Esophagus muscularis mucosa (tissue), 4 donors: ENCODE results near the gene CRACR2B.

Experiments
- CTCF ChIP-seq, 3 experiments: fragments of 200-600 bp in 2 of 3; fragments of 450-650 bp in 1 of 3; sonication (generic) in 2 of 3; IDR thresholded peaks; one replicate each; pipeline ENCODE4 v1.5.1; 2017 to 2019; ENCODE audit warnings: antibody characterized with exemption in 3 of 3, mild to moderate bottlenecking in 2 of 3, moderate library complexity in 1 of 3
- EP300 ChIP-seq: sonication (generic); formaldehyde crosslinking; IDR thresholded peaks from one replicate; pipeline ENCODE4 v1.6.1; 2017; ENCODE audit warnings: antibody characterized with exemption
- POLR2A ChIP-seq: fragments of 450-650 bp; IDR thresholded peaks from one replicate; pipeline ENCODE4 v1.6.1; 2017; ENCODE audit warnings: antibody characterized with exemption, moderate library complexity, mild to moderate bottlenecking, low read depth

GRCh38 chr11:825366-826226, 2.1 kb upstream of the CRACR2B start:
- TF ChIP-seq EP300 = no peak
- no peak for TF ChIP-seq CTCF (IDR thresholded peaks at IDR 0.05)
- TF ChIP-seq POLR2A = no peak
